Duodenal mucosa (tissue), 2 donors: ENCODE data around the gene TLR9.

Experiments used
- H3K27ac ChIP-seq: one replicate; pipeline ENCODE4 v1.7.0; 2013; ENCODE audit warnings: low read depth, low read length
- H3K27me3 ChIP-seq, 2 donors: one replicate each; pipeline ENCODE4 v1.7.0; 2013; ENCODE audit warnings: low read length in 2 of 2, control low read depth in 1 of 2; ENCODE audit not compliant: insufficient read depth in 2 of 2, control insufficient read depth in 1 of 2
- H3K36me3 ChIP-seq, 2 donors: one replicate each; pipeline ENCODE4 v1.7.0; 2013; ENCODE audit warnings: low read length in 2 of 2, control low read depth in 1 of 2; ENCODE audit not compliant: insufficient read depth in 2 of 2, control insufficient read depth in 1 of 2
- H3K4me1 ChIP-seq, 2 donors: one replicate each; pipeline ENCODE4 v1.7.0; 2013; ENCODE audit warnings: low read length in 2 of 2, control low read depth in 1 of 2; ENCODE audit not compliant: insufficient read depth in 2 of 2, control insufficient read depth in 1 of 2
- H3K4me3 ChIP-seq, 2 donors: one replicate each; pipeline ENCODE4 v1.7.0; 2013; ENCODE audit warnings: low read length in 2 of 2, low read depth in 1 of 2
- H3K9ac ChIP-seq, 2 donors: one replicate each; pipeline ENCODE4 v1.7.0; 2013; ENCODE audit warnings: low read length in 2 of 2, low read depth in 1 of 2
- H3K9me3 ChIP-seq, 2 donors: one replicate each; pipeline ENCODE4 v1.7.0; 2013; ENCODE audit warnings: low read length in 2 of 2, control low read depth in 1 of 2; ENCODE audit not compliant: control insufficient read depth in 1 of 2

Gene TLR9

DNA sequence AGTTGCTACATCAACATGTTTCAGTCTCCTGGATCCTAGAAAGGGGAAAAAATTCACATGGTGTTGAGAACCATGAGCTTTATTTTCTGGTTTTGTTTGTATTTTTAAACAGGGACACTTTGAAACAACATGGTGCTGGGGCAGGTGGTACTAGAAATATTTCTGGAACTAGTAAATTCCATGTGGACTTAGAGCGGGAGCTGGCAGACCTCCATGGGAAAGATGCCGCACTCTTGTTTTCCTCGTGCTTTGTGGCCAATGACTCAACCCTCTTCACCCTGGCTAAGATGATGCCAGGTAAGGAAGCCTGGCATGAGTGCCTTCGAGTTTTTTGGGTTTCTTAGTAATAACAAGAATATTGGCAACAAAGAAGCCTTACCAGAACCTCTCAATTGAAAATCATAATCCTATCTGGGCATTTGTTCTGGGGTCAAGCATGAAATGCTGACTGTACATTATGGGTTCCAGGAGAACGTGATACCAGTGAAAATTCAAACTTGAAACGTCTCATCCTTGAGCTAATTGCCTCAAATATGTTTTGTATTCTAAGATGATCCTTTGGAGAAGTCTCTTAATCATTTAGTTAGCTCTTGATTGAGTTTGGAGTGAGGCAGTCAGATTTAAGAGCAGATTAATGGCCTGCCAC is 19.6 kb downstream of the TLR9 start:
- peaks cover 61 to 92% of the 10 kb centered on the region in 2 donors for H3K36me3 ChIP-seq
- H3K27me3 ChIP-seq: no peaks in the 10 kb centered on the region
- peaks cover 0 to 13% of the 10 kb centered on the region in 2 donors for H3K4me1 ChIP-seq
- H3K27ac ChIP-seq: no peak overlapping the region
- no peak overlapping the region for H3K9ac ChIP-seq
- H3K9me3 ChIP-seq: no peaks in the 10 kb centered on the region
- H3K4me3 ChIP-seq: no peak overlapping the region

DNA sequence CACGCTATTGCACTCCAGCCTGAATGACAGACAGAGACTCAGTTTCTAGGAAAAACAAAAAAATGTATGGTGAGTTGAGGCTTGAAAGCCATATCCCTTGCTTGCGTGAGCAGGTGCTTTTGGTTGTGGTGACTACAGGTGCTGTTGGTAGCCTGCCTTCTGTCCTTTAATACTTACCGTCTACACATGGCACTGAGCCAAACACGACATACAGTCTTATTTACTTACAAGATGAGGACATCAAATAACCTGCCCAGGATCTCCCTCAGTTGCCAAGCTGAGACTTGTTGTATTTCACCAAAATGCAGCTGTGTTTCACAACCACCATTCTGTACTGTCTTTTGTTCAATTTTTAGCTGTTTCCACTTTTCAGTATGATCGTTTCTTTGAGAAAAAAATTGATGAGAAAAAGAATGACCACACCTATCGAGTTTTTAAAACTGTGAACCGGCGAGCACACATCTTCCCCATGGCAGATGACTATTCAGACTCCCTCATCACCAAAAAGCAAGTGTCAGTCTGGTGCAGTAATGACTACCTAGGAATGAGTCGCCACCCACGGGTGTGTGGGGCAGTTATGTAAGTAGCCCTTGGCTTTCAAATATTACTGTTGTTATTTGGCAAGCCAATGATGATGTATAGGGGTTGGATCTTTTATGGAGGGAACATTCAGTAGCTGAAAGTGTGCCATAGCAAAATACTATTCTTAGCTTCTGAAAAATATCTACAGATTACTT is 20.9 kb downstream of the TLR9 start:
- no peak overlapping the region for H3K4me3 ChIP-seq
- peaks cover 52 to 78% of the 10 kb centered on the region in 2 donors for H3K36me3 ChIP-seq
- no peak overlapping the region for H3K9ac ChIP-seq
- no peak overlapping the region for H3K27ac ChIP-seq
- H3K4me1 ChIP-seq: peaks cover 0 to 14% of the 10 kb centered on the region in 2 donors
- no peaks in the 10 kb centered on the region for H3K9me3 ChIP-seq
- H3K27me3 ChIP-seq: no peaks in the 10 kb centered on the region

DNA sequence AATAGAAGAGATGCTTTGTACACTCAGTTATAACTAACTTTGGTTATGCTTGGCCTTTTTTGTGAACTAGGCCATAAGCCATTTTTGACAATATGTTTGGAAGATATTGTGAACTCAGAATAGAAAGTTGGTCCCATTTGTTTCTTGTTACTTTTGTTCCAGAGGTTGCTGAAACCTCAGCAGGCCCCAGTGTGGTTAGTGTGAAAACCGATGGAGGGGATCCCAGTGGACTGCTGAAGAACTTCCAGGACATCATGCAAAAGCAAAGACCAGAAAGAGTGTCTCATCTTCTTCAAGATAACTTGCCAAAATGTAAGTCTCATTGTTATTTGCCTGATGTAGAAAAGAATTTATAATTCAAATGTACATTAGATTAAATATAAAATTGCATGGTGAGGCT is 21.7 kb downstream of the TLR9 start:
- H3K4me3 ChIP-seq: no peak overlapping the region
- H3K4me1 ChIP-seq: peaks cover 8 to 22% of the 10 kb centered on the region in 2 donors
- H3K9ac ChIP-seq: no peak overlapping the region
- H3K27me3 ChIP-seq: no peaks in the 10 kb centered on the region
- no peak overlapping the region for H3K27ac ChIP-seq
- no peaks in the 10 kb centered on the region for H3K9me3 ChIP-seq
- peaks cover 48 to 70% of the 10 kb centered on the region in 2 donors for H3K36me3 ChIP-seq

DNA sequence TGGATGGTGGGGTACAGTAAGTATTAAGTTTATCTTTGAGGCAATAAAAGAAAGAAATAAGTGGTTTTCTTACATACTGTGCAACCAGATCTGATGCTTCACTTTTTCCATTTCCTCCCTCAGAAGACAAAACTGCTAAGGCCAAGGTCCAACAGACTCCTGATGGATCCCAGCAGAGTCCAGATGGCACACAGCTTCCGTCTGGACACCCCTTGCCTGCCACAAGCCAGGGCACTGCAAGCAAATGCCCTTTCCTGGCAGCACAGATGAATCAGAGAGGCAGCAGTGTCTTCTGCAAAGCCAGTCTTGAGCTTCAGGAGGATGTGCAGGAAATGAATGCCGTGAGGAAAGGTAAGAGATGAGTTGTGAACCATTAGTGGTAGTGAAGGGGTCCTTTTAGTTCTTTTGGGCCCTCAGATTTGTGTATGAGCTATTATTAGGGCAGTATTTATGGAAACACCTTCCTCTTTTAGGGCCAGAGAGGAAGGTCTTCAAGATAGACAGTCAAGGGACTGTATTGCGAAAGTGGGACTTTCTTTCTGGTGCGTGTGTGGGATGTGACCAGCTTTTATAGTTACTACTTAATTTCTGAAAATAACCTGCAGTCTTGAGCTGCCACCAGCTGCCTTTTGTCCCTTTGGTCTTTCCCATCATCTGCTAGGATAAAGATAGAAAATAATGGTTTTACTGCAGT is 22.9 kb downstream of the TLR9 start:
- Histone ChIP-seq H3K4me3 (no peak overlapping the region), H3K36me3 (peaks cover 38 to 59% of the 10 kb centered on the region in 2 donors), H3K27ac (no peak overlapping the region), H3K9ac (no peak overlapping the region), H3K27me3 (no peaks in the 10 kb centered on the region), H3K4me1 (peaks cover 14 to 26% of the 10 kb centered on the region in 2 donors), H3K9me3 (no peaks in the 10 kb centered on the region)

DNA sequence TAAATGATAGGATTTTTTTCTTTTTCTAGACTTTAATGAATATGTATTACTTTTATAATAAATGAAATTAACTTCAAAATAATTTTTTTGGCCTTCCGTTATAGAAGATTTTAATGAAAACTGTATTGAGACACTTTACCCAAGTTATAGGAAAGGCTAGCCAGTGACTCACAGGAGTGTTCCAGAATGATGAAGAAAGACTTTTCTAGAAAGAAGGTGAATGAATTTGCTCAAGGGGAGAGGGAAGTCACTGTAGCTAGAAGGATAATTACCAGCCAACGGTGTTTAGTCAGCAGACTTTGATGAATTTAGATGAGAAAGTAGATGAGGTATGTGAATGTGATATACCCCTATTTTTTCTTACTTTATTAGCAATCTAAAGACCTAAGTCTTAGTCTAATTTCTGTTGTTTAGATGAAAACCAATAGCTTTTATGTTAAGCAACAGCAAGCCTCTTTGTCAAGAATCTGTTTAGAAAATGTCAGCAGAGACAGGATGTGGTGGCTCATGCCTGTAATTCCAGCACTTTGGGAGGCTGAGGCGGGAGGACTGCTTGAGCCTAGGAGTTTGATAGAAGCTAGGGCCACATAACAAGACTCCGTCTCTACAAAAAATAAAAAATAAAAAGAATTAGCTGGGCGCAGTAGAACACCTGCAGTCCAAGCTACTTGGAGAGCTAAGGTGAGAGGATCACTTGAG is 24.3 kb downstream of the TLR9 start:
- H3K27ac ChIP-seq: no peak overlapping the region
- H3K9me3 ChIP-seq: no peaks in the 10 kb centered on the region
- H3K36me3 ChIP-seq: peaks cover 34 to 48% of the 10 kb centered on the region in 2 donors
- H3K4me3 ChIP-seq: no peak overlapping the region
- H3K4me1 ChIP-seq: peaks cover 26 to 40% of the 10 kb centered on the region in 2 donors
- H3K27me3 ChIP-seq: no peaks in the 10 kb centered on the region
- no peak overlapping the region for H3K9ac ChIP-seq

DNA sequence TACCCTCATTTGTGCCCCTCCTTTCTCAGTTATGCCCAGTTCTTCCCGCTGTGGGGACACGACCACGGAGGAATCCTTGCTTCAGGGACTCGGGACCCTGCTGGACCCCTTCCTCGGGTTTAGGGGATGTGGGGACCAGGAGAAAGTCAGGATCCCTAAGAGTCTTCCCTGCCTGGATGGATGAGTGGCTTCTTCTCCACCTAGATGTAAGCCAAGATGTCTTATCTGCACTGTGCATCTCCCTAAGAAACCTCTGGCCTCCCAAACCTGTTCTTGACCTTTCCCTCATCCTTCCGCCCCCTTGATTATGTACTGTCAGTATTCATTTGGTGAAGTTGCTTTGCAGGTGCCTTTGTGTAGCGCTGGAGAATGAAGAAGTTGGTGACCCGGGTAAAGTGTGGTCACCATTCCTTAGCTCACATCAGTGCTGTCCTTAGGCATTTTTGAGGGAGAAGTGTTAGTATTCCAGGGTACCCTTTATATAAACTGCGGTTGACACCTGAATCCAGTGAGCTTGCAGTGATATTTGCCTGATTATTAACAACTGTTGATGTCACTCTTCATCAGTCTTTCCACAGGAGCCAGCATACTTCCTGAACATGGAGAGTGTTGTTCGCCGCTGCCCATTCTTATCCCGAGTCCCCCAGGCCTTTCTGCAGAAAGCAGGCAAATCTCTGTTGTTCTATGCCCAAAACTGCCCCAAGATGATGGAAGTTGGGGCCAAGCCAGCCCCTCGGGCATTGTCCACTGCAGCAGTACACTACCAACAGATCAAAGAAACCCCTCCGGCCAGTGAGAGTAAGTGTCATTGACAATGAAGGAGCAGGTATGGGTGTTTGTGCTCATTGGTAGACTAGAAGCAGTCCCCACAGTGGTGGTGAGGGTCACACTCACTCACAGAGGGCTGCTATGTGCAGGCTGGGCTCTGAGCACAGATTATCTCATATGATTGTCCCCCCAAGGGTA is 26.5 kb downstream of the TLR9 start:
- Histone ChIP-seq H3K36me3 (peaks cover 16 to 26% of the 10 kb centered on the region in 2 donors), H3K27ac (peak overlapping the region; percentile 15), H3K4me1 (peaks cover 31 to 50% of the 10 kb centered on the region in 2 donors), H3K4me3 (peak overlapping the region; percentile 90 to 91), H3K9ac (peak overlapping the region; percentile 85 to 95), H3K9me3 (no peaks in the 10 kb centered on the region), H3K27me3 (no peaks in the 10 kb centered on the region)

DNA sequence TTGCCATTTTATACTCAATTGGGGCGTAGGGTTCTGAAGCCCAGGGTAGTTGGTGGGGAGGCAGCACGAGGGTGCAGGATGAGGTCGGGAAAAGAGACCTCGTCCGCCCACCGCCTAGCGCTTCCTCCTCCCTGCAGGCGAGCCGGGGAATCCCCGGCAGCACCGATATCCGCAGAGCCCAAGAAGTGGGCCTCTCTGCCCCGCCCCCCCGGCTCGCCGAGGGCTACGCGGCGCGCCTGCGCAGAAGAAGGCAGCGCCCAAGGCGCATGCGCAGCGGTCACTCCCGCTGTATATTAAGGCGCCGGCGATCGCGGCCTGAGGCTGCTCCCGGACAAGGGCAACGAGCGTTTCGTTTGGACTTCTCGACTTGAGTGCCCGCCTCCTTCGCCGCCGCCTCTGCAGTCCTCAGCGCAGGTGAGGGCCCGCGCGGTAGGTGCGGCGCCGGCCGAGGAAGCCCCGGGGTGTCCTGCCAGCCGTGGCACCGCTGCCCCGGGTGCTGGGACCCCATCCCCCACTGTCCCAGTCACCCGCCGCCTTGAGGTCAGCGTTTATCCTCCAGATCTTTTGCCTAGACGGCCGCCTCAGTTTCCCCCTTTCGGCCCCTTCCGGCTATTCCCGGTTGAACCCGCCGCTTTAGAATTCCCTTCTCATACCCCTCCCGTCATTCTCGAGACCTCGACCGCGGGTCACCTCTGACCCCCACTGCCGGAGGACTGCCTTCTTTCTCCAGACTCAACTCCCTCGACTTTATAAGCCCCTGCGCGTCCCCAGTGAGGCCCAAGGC is 27.4 kb downstream of the TLR9 start, which contains the start of gene ALAS1:
Gene ALAS1, plus strand, starts transcription at position 319 of the 784 bp plus-strand sequence. CDS start 1,082 bp downstream, outside the sequence.
- no peaks in the 10 kb centered on the region for H3K27me3 ChIP-seq
- H3K27ac ChIP-seq: peak within 1 kb of the TSS; percentile 88
- peaks cover 7 to 17% of the 10 kb centered on the region in 2 donors for H3K36me3 ChIP-seq
- no peaks in the 10 kb centered on the region for H3K9me3 ChIP-seq
- peak within 1 kb of the TSS; percentile 85 to 95 for H3K9ac ChIP-seq
- H3K4me1 ChIP-seq: peaks cover 34 to 50% of the 10 kb centered on the region in 2 donors
- H3K4me3 ChIP-seq: peak within 1 kb of the TSS; percentile 90 to 91

DNA sequence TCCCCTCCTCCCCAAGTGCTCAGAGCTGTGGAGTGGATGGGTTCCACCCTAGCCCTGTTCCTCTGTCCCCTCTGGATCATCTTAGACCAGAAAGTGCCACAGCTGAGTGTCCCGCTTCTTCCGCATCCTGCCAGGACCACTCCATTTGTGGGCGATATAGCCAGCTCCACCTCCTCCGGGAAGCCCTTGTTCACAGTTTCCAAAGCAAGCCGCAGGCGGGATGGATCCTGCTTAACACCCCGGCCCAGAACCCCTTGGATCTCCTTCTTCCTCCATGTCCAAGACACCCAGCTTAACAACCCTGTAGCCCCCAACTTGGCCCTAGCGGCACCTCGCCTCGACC is 28.0 kb downstream of the TLR9 start:
- Histone ChIP-seq H3K4me1 (peaks cover 37 to 48% of the 10 kb centered on the region in 2 donors), H3K27ac (peak overlapping the region; percentile 88), H3K36me3 (peaks cover 3 to 11% of the 10 kb centered on the region in 2 donors), H3K9me3 (no peaks in the 10 kb centered on the region), H3K9ac (peak overlapping the region; percentile 71 to 85), H3K4me3 (peak overlapping the region; percentile 90 to 91), H3K27me3 (no peaks in the 10 kb centered on the region)
